ENCODE measurements around the gene BICC1. TPM values are rescaled to one million over a fixed set of nuclear protein-coding genes. Genes with fewer than 3 reads are reported as not detected.

Gene BICC1
- total RNA-seq, 1 experiment from 2014 or later, result 0.57 TPM

DNA sequence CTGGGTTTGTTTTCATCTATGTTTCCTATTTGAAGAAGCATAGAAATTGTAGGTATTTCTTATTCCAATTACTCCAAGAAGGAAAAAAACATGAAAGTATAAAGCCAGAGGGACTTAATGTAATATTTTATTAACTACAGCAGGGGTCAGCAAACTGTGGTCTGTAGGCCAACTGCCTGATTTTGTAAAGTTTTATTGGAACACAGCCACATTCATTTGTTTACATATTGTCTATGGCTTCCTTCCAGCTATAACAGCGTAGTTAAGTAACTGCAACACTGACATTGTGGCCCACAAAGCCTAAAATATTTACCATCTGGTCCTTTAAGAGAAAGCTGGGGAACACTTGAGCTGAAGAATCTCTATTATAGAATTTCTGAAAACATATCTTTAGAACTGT, 306.2 kb downstream of the BICC1 start:
- no peaks in the 10 kb centered on the region for H3K9me3 Mint-ChIP-seq
- H3K27me3 Mint-ChIP-seq (ENCODE audit: low read depth), result no peaks in the 10 kb centered on the region
- H3K23me2 ChIP-seq (ENCODE audit: insufficient read length, low read depth, low read length, poor library complexity, severe bottlenecking), result no peaks in the 10 kb centered on the region
- no CpG with 5 or more reads among the region's 1 CpG for WGBS (ENCODE audit: extremely low coverage, insufficient read length, low lambda C conversion rate)
- no peaks in the 10 kb centered on the region for H3K27me3 ChIP-seq (ENCODE audit: insufficient read depth, low read length)
- H3K4me1 ChIP-seq (ENCODE audit: insufficient read depth, low read length), result no peaks in the 10 kb centered on the region
- no peak overlapping the region for H3K4me2 ChIP-seq (ENCODE audit: insufficient read depth, insufficient read length, low read length)
- H2BK20ac ChIP-seq (ENCODE audit: low read depth, low read length, poor library complexity, severe bottlenecking), result no peak overlapping the region
- no peaks in the 10 kb centered on the region for H3K4me1 Mint-ChIP-seq
- no peak overlapping the region for H2AFZ ChIP-seq (ENCODE audit: low read length)
- no peak overlapping the region for H3K18ac ChIP-seq (ENCODE audit: insufficient read length, low read depth, low read length)
- H3K9me3 ChIP-seq (ENCODE audit: control insufficient read depth, low read depth, low read length), result no peaks in the 10 kb centered on the region
- no peaks in the 10 kb centered on the region for H3K79me1 ChIP-seq (ENCODE audit: insufficient read depth, low read depth, low read length, poor library complexity, severe bottlenecking)
- H3K27ac Mint-ChIP-seq, result no peak overlapping the region
- no peaks in the 10 kb centered on the region for H3K36me3 Mint-ChIP-seq (ENCODE audit: insufficient read depth in 1 of 3, low read depth in 3 of 3)
- DNase-seq, result no peak
- no peak overlapping the region for H4K8ac ChIP-seq (replicated peaks; ENCODE audit: insufficient read length, low read depth, low read length)
- no peak overlapping the region for H4K91ac ChIP-seq (ENCODE audit: insufficient read length, low read depth, low read length)
- no peak overlapping the region for H3K4me3 Mint-ChIP-seq
- no peak overlapping the region for H3K56ac ChIP-seq (ENCODE audit: insufficient read length, low read depth, low read length)
- H3K27ac ChIP-seq (ENCODE audit: insufficient read length, low read depth, low read length), result no peak overlapping the region
- no peak overlapping the region for H2BK120ac ChIP-seq (ENCODE audit: low read depth, low read length, poor library complexity, severe bottlenecking)
- no peak overlapping the region for H2BK12ac ChIP-seq (ENCODE audit: insufficient read length, low read depth, low read length)
- no peak overlapping the region for H2BK5ac ChIP-seq (ENCODE audit: insufficient read length, low read length)
- H3K23ac ChIP-seq (ENCODE audit: insufficient read length, low read depth, low read length), result no peak overlapping the region
- no peak overlapping the region for H3K14ac ChIP-seq (ENCODE audit: insufficient read depth, low read length)
- H3K9ac ChIP-seq (ENCODE audit: extremely low read depth, insufficient read length, low read length), result no peak overlapping the region
- TF ChIP-seq, protein P1, sequence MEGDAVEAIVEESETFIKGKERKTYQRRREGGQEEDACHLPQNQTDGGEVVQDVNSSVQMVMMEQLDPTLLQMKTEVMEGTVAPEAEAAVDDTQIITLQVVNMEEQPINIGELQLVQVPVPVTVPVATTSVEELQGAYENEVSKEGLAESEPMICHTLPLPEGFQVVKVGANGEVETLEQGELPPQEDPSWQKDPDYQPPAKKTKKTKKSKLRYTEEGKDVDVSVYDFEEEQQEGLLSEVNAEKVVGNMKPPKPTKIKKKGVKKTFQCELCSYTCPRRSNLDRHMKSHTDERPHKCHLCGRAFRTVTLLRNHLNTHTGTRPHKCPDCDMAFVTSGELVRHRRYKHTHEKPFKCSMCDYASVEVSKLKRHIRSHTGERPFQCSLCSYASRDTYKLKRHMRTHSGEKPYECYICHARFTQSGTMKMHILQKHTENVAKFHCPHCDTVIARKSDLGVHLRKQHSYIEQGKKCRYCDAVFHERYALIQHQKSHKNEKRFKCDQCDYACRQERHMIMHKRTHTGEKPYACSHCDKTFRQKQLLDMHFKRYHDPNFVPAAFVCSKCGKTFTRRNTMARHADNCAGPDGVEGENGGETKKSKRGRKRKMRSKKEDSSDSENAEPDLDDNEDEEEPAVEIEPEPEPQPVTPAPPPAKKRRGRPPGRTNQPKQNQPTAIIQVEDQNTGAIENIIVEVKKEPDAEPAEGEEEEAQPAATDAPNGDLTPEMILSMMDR (conservative IDR thresholded peaks at IDR 0.05), result no peak
- H3K4ac ChIP-seq (ENCODE audit: low read depth, low read length), result no peak overlapping the region
- H3T11ph ChIP-seq (ENCODE audit: low read length), result no peak overlapping the region
- H2BK15ac ChIP-seq (ENCODE audit: low read depth, low read length), result no peak overlapping the region
- no peak overlapping the region for H4K5ac ChIP-seq (ENCODE audit: insufficient read length, low read depth, low read length)
- no peaks in the 10 kb centered on the region for H3K79me2 ChIP-seq (ENCODE audit: insufficient read depth, low read length)
- no peaks in the 10 kb centered on the region for H4K20me1 ChIP-seq (ENCODE audit: control insufficient read depth, insufficient read depth, insufficient read length)
- H2AK5ac ChIP-seq (ENCODE audit: insufficient read length, low read length), result no peak overlapping the region

All from H9 (cell line).